ENCODE measurements around the gene COL28A1.
"Not testable (repeated sequence)": the region's sequence is repeated elsewhere in the genome, so short reads cannot be mapped to it uniquely, and the experiment has no call there.

Gene COL28A1

GRCh38 chr7:7479275-7479805 lies 56.3 kb downstream of the COL28A1 start:
- DNase-seq (ENCODE audit: extremely low spot score, insufficient read length, low read depth): no peak

GRCh38 chr7:7478569-7478968 lies 57.1 kb downstream of the COL28A1 start:
- no peak for DNase-seq (ENCODE audit: extremely low spot score, insufficient read length, low read depth)
- FAIRE-seq: no peak

More at GRCh38 chr7:7479275-7479805, 56.3 kb downstream of the COL28A1 start:
- FAIRE-seq: no peak

- not testable (repeated sequence) for FAIRE-seq; DNase-seq (ENCODE audit: extremely low spot score, insufficient read length, low read depth)
These were observed 58.0 kb downstream of the COL28A1 start for GRCh38 chr7:7477641-7478040.

- FAIRE-seq: no peak
- no peak for DNase-seq (ENCODE audit: extremely low spot score, insufficient read length, low read depth)
These were observed 59.3 kb downstream of the COL28A1 start for GRCh38 chr7:7476381-7476780.

- DNase-seq (ENCODE audit: extremely low spot score, insufficient read length, low read depth) (no peak), FAIRE-seq (no peak)
These were observed 60.1 kb downstream of the COL28A1 start for GRCh38 chr7:7475601-7476000.

GRCh38 chr7:7474436-7474835 lies 61.2 kb downstream of the COL28A1 start:
- DNase-seq (ENCODE audit: extremely low spot score, insufficient read length, low read depth): no peak
- no peak for FAIRE-seq

- not testable (repeated sequence) for DNase-seq (ENCODE audit: extremely low spot score, insufficient read length, low read depth); FAIRE-seq
These were observed 70.5 kb downstream of the COL28A1 start for GRCh38 chr7:7464991-7465765.

- DNase-seq (ENCODE audit: extremely low spot score, insufficient read length, low read depth): no peak
- no peak for FAIRE-seq
These were observed 81.7 kb downstream of the COL28A1 start for GRCh38 chr7:7454000-7454399.

- FAIRE-seq (no peak), DNase-seq (ENCODE audit: extremely low spot score, insufficient read length, low read depth) (no peak)
These were observed 83.0 kb downstream of the COL28A1 start for GRCh38 chr7:7452652-7453051.

GRCh38 chr7:7452119-7452518 lies 83.6 kb downstream of the COL28A1 start:
- DNase-seq (ENCODE audit: extremely low spot score, insufficient read length, low read depth) (no peak), FAIRE-seq (no peak)

GRCh38 chr7:7449055-7449454 lies 86.6 kb downstream of the COL28A1 start:
- DNase-seq (ENCODE audit: extremely low spot score, insufficient read length, low read depth) (no peak), FAIRE-seq (no peak)

- DNase-seq (ENCODE audit: extremely low spot score, insufficient read length, low read depth) (no peak), FAIRE-seq (no peak)
These were observed 89.1 kb downstream of the COL28A1 start for GRCh38 chr7:7446616-7447015.

GRCh38 chr7:7443806-7444350 lies 91.8 kb downstream of the COL28A1 start:
- no peak for DNase-seq (ENCODE audit: extremely low spot score, insufficient read length, low read depth)
- FAIRE-seq: no peak

GRCh38 chr7:7439564-7439963 lies 96.1 kb downstream of the COL28A1 start:
- no peak for FAIRE-seq
- DNase-seq (ENCODE audit: extremely low spot score, insufficient read length, low read depth): no peak

GRCh38 chr7:7438851-7439250 lies 96.8 kb downstream of the COL28A1 start:
- no peak for DNase-seq (ENCODE audit: extremely low spot score, insufficient read length, low read depth)
- FAIRE-seq: no peak

- DNase-seq (ENCODE audit: extremely low spot score, insufficient read length, low read depth) (no peak), FAIRE-seq (no peak)
These were observed 99.7 kb downstream of the COL28A1 start for GRCh38 chr7:7435978-7436377.

GRCh38 chr7:7434329-7434728 lies 101.3 kb downstream of the COL28A1 start:
- FAIRE-seq (no peak), DNase-seq (ENCODE audit: extremely low spot score, insufficient read length, low read depth) (no peak)

- DNase-seq (ENCODE audit: extremely low spot score, insufficient read length, low read depth): no peak
- FAIRE-seq: no peak
These were observed 101.9 kb downstream of the COL28A1 start for GRCh38 chr7:7433811-7434210.

- FAIRE-seq: no peak
- DNase-seq (ENCODE audit: extremely low spot score, insufficient read length, low read depth): no peak
These were observed 102.7 kb downstream of the COL28A1 start for GRCh38 chr7:7432979-7433378.

GRCh38 chr7:7428806-7429205 lies 106.9 kb downstream of the COL28A1 start:
- DNase-seq (ENCODE audit: extremely low spot score, insufficient read length, low read depth): no peak
- no peak for FAIRE-seq

GRCh38 chr7:7427363-7427762 lies 108.3 kb downstream of the COL28A1 start:
- FAIRE-seq (no peak), DNase-seq (ENCODE audit: extremely low spot score, insufficient read length, low read depth) (no peak)

GRCh38 chr7:7426676-7427075 lies 109.0 kb downstream of the COL28A1 start:
- FAIRE-seq (no peak), DNase-seq (ENCODE audit: extremely low spot score, insufficient read length, low read depth) (no peak)

Data from GM18507 (cell line).